A549 (cell line): ENCODE measurements around the gene MACF1. TPM values are rescaled to one million over a fixed set of nuclear protein-coding genes. Genes with fewer than 3 reads are reported as not detected.

ENCODE experiments used
- ATAC-seq, 2 experiments: fragments of 200-7000 bp in 1 of 2; fragments of >200 bp in 1 of 2; cut with Nextera tagmentation in 1 of 2; cut with Tn5 transposase in 1 of 2; 3 replicates each; pipeline versions ENCODE4 v1.8.0 to v1.9.1; 2018 to 2020; ENCODE audit warnings: mild to moderate bottlenecking in 1 of 2, moderate library complexity in 1 of 2
- CTCF ChIA-PET: fragments of 300-600 bp; sonication (Branson Sonifier 250); formaldehyde crosslinking; extraction: SDS; loops from one replicate; lab custom pipeline; 2021; ENCODE audit warnings: antibody characterized with exemption, inconsistent platforms; lab: Yijun Ruan, JAX
- POLR2A ChIA-PET: fragments of 350-600 bp; formaldehyde crosslinking; extraction: SDS; loops from one replicate; lab custom pipeline; 2021; ENCODE audit warnings: antibody characterized with exemption, inconsistent platforms; lab: Yijun Ruan, JAX
- DNase-seq, 2 experiments: peaks; one replicate each; pipeline versions ENCODE4 v3.0.0 to v3.0.0-alpha.2; 2011 to 2016; ENCODE audit warnings: low read depth in 1 of 2, low spot score in 1 of 2
- FAIRE-seq: peaks from 2 replicates; lab custom pipeline; 2011; peaks lifted over from hg19 to GRCh38; lab: Jason Lieb, UNC
- H3K27ac ChIP-seq, 2 experiments: fragments of >200 bp; sonication (Bioruptor Twin); formaldehyde crosslinking; 3 replicates each; pipeline ENCODE4 v1.5.1; 2016 to 2017
- H3K4me1 ChIP-seq: fragments of >200 bp; sonication (Bioruptor Twin); formaldehyde crosslinking; 3 replicates; pipeline ENCODE4 v1.6.1; 2016
- H3K4me2 ChIP-seq: fragments of >200 bp; sonication (Bioruptor Twin); formaldehyde crosslinking; 3 replicates; pipeline ENCODE4 v1.6.1; 2016
- H3K4me3 ChIP-seq: fragments of >200 bp; sonication (Bioruptor Twin); formaldehyde crosslinking; 3 replicates; pipeline ENCODE4 v1.5.1; 2016
- H3K9me3 ChIP-seq: fragments of >200 bp; sonication (Bioruptor Twin); formaldehyde crosslinking; 3 replicates; pipeline ENCODE4 v1.6.1; 2016
- BCL3 ChIP-seq: fragments of >200 bp; sonication (Bioruptor Twin); formaldehyde crosslinking; IDR thresholded peaks from 3 replicates; pipeline ENCODE4 v1.6.1; 2016
- BHLHE40 ChIP-seq: IDR thresholded peaks from 2 replicates; pipeline ENCODE4 v1.6.1; 2012; ENCODE audit warnings: low read depth, low read length, inconsistent platforms
- CBX2 ChIP-seq: fragments of 200-600 bp; sonication (generic); IDR thresholded peaks from 2 replicates; pipeline ENCODE4 v1.6.1; 2016; ENCODE audit warnings: low read depth, mild to moderate bottlenecking, borderline replicate concordance
- CHD4 ChIP-seq: fragments of 200-600 bp; sonication (generic); IDR thresholded peaks from 2 replicates; pipeline ENCODE4 v1.6.1; 2016; ENCODE audit warnings: antibody characterized with exemption, mild to moderate bottlenecking, borderline replicate concordance
- E2F6 ChIP-seq: IDR thresholded peaks from 2 replicates; pipeline ENCODE4 v1.6.1; 2012; ENCODE audit warnings: low read depth, borderline replicate concordance
- EHF ChIP-seq: fragments of 250-450 bp; sonication (Bioruptor Pico); IDR thresholded peaks from 2 replicates; pipeline ENCODE4 v1.5.0; 2020; ENCODE audit warnings: mild to moderate bottlenecking
- EP300 ChIP-seq, 2 experiments: fragments of >200 bp; sonication (Bioruptor Twin); formaldehyde crosslinking; IDR thresholded peaks; 2 replicates in 1 of 2; 3 replicates in 1 of 2; pipeline ENCODE4 v1.6.1; 2016 to 2017
- FOSB ChIP-seq: fragments of 250-450 bp; sonication (Bioruptor Pico); IDR thresholded peaks from 2 replicates; pipeline ENCODE4 v1.5.0; 2020; ENCODE audit warnings: mild to moderate bottlenecking, moderate library complexity
- FOSL2 ChIP-seq, 2 experiments: fragments of 450-650 bp in 1 of 2; fragments of >200 bp in 1 of 2; sonication (Bioruptor Twin) in 1 of 2; formaldehyde crosslinking; IDR thresholded peaks; 2 replicates each; pipeline versions ENCODE4 v1.5.0 to v1.6.1; 2016 to 2020; ENCODE audit warnings: mild to moderate bottlenecking in 1 of 2, moderate library complexity in 1 of 2
- GATA3 ChIP-seq: IDR thresholded peaks from 2 replicates; pipeline ENCODE4 v1.6.1; 2012; ENCODE audit warnings: borderline replicate concordance
- HEYL ChIP-seq: fragments of 250-450 bp; sonication (Bioruptor Pico); IDR thresholded peaks from 2 replicates; pipeline ENCODE4 v1.8.0; 2021; ENCODE audit warnings: mild to moderate bottlenecking, moderate library complexity
- KDM1A ChIP-seq: fragments of 200-600 bp; sonication (generic); IDR thresholded peaks from 2 replicates; pipeline ENCODE4 v1.6.1; 2016; ENCODE audit warnings: low read depth, mild to moderate bottlenecking
- NFE2L2 ChIP-seq: fragments of 150-350 bp; conservative IDR thresholded peaks from 2 replicates; pipeline ENCODE4 v1.6.1; 2014; ENCODE audit warnings: low read length
- NPAS2 ChIP-seq: fragments of 250-450 bp; sonication (Bioruptor Pico); IDR thresholded peaks from 2 replicates; pipeline ENCODE4 v1.8.0; 2022; ENCODE audit warnings: mild to moderate bottlenecking, moderate library complexity, borderline replicate concordance
- NR3C1 ChIP-seq: fragments of >200 bp; sonication (Bioruptor Twin); formaldehyde crosslinking; IDR thresholded peaks from 3 replicates; pipeline ENCODE4 v1.6.1; 2017
- PHF8 ChIP-seq: fragments of 200-600 bp; sonication (generic); IDR thresholded peaks from 2 replicates; pipeline ENCODE4 v1.6.1; 2016; ENCODE audit warnings: low read depth, mild to moderate bottlenecking, antibody characterized with exemption, moderate library complexity, borderline replicate concordance
- RARB ChIP-seq: fragments of 250-450 bp; sonication (Bioruptor Pico); IDR thresholded peaks from 2 replicates; pipeline ENCODE4 v1.8.0; 2021; ENCODE audit warnings: mild to moderate bottlenecking, moderate library complexity
- SMC3 ChIP-seq: fragments of >200 bp; sonication (Bioruptor Twin); formaldehyde crosslinking; IDR thresholded peaks from 3 replicates; pipeline ENCODE4 v1.6.1; 2018; ENCODE audit warnings: inconsistent platforms
- SREBF2 ChIP-seq: fragments of 450-650 bp; IDR thresholded peaks from 2 replicates; pipeline ENCODE4 v1.6.1; 2014; ENCODE audit warnings: mild to moderate bottlenecking, moderate library complexity
- ZSCAN20 ChIP-seq: fragments of 250-450 bp; sonication (Bioruptor Pico); IDR thresholded peaks from 2 replicates; pipeline ENCODE4 v1.8.0; 2022; ENCODE audit warnings: mild to moderate bottlenecking, moderate library complexity
- WGBS: methylation state at CpG from one replicate; pipeline ENCODE4 v1.1.6; 2017; ENCODE audit errors: missing lambda C conversion rate; 5-methylcytosine and 5-hydroxymethylcytosine counted together
- polyA plus RNA-seq, 4 experiments: library from polyadenylated mRNA; depleted of rRNA in 3 of 4; stranded (reverse); fragments of >200 nt; fragmentation: RNase III in 1 of 4; extraction: RNeasy Plus Mini Kit Qiagen cat#74134 plus additional on column Dnase treatment in 1 of 4; gene quantifications; 2 replicates in 3 of 4; 3 replicates in 1 of 4; pipeline ENCODE4 v1.2.3, GENCODE V29; 2011 to 2017
- TF ChIP-seq, protein P1 (sequence below): fragments of 450-650 bp; IDR thresholded peaks from 2 replicates; pipeline ENCODE4 v1.6.1; 2014; ENCODE audit warnings: antibody characterized with exemption
- TF ChIP-seq, protein P2 (sequence below): fragments of >200 bp; sonication (Bioruptor Twin); formaldehyde crosslinking; IDR thresholded peaks from 2 replicates; pipeline ENCODE4 v1.6.1; 2016
- TF ChIP-seq, protein P3 (sequence below): fragments of 250-450 bp; sonication (Bioruptor Pico); IDR thresholded peaks from 2 replicates; pipeline ENCODE4 v1.5.0; 2021; ENCODE audit warnings: mild to moderate bottlenecking, moderate library complexity, borderline replicate concordance

MACF1 gene
- polyA plus RNA-seq, 2 of the 4 experiments (the other 2 are of a cell fraction) = 45.7 to 64.2 TPM

DNA sequence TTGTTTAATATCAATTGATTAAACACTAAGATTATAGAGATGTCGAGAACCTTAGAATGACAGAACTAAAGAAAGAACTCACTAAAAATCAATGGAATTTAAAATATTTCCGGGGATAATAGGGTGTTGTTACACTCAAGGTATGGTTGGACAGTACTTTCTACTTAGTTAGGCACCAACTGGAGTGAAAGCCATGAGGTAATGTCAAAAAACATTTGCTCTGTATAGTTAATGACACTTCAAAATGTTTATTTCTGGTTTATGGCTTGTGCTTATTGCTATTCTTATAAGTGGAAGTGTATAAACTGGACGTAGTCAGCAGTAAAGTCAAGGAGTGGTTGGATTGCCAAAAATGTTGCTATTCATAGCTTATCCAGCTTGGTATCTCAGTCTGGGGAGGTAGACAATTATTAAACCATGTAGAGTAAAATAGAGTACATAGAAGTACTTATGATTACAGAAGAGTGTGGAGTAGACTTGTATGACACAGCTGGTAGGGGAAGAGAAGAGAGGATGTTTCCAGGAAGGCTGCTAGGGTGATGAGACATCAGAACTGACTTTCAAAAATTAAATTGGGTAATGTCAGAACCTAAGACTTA lies 230.4 kb downstream of the MACF1 start:
- no peak overlapping the region for H3K27ac ChIP-seq
- POLR2A ChIA-PET = no interaction called here
- DNase-seq (peak in 1 of 2 experiments; percentile 18), FAIRE-seq (no peak), ATAC-seq (peak; percentile 68 to 73; a peak in 5 of 6 replicates)
- peaks cover 8% of the 10 kb centered on the region; the same call in 1 of the 3 replicates for H3K4me1 ChIP-seq
- TF ChIP-seq KDM1A (no peak), HEYL (CRISPR knock-in tag) (no peak), CHD4 (no peak), EP300 (IDR thresholded peaks at IDR 0.05) (no peak), EHF (no peak), CBX2 (no peak), FOSB (CRISPR knock-in tag) (no peak), PHF8 (no peak), E2F6 (no peak), BHLHE40 (no peak), SMC3 (no peak), GATA3 (no peak)
- TF ChIP-seq, protein P1, sequence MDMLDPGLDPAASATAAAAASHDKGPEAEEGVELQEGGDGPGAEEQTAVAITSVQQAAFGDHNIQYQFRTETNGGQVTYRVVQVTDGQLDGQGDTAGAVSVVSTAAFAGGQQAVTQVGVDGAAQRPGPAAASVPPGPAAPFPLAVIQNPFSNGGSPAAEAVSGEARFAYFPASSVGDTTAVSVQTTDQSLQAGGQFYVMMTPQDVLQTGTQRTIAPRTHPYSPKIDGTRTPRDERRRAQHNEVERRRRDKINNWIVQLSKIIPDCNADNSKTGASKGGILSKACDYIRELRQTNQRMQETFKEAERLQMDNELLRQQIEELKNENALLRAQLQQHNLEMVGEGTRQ = no peak
- TF ChIP-seq, protein P2, sequence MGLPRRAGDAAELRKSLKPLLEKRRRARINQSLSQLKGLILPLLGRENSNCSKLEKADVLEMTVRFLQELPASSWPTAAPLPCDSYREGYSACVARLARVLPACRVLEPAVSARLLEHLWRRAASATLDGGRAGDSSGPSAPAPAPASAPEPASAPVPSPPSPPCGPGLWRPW = no peak
- TF ChIP-seq, protein P3, sequence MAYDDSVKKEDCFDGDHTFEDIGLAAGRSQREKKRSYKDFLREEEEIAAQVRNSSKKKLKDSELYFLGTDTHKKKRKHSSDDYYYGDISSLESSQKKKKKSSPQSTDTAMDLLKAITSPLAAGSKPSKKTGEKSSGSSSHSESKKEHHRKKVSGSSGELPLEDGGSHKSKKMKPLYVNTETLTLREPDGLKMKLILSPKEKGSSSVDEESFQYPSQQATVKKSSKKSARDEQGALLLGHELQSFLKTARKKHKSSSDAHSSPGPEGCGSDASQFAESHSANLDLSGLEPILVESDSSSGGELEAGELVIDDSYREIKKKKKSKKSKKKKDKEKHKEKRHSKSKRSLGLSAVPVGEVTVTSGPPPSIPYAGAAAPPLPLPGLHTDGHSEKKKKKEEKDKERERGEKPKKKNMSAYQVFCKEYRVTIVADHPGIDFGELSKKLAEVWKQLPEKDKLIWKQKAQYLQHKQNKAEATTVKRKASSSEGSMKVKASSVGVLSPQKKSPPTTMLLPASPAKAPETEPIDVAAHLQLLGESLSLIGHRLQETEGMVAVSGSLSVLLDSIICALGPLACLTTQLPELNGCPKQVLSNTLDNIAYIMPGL (CRISPR knock-in tag) = no peak
- no peak overlapping the region for H3K4me3 ChIP-seq
- 66% methylated on average over 3 of the region's 3 CpGs for WGBS
- no peak overlapping the region for H3K4me2 ChIP-seq
- CTCF ChIA-PET = interaction anchor here (2.1 kb wide), 1 partner anchor 24 kb away, joined by 4 read pairs; no protein-coding TSS in a partner anchor
- no peaks in the 10 kb centered on the region for H3K9me3 ChIP-seq

DNA sequence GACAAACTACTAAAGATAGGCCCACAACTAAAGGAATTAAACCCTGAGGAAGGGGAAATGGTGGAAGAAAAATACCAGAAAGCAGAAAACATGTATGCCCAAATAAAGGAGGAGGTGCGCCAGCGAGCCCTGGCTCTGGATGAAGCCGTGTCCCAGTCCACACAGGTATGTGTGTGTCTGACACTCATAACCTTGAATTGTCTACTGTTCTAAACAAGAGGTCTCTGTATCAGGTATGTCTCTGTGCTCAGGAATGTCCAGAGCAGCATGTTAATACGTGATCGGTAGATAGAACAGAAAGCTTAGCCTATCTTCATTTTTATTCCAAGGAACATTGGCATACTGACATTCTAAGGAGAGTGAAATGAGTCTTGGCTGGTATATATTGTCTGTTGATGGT lies 231.1 kb downstream of the MACF1 start:
- 96% methylated on average over 5 of the region's 5 CpGs for WGBS
- Histone ChIP-seq H3K27ac (no peak overlapping the region), H3K4me3 (no peak overlapping the region)
- no peak for TF ChIP-seq SREBF2
- TF ChIP-seq FOSL2 (IDR thresholded peaks at IDR 0.05) = no peak
- TF ChIP-seq FOSL2 (CRISPR knock-in tag; IDR thresholded peaks at IDR 0.05) = no peak
- no peak for TF ChIP-seq NR3C1
- TF ChIP-seq CBX2 = no peak
- TF ChIP-seq ZSCAN20 (CRISPR knock-in tag) = no peak
- TF ChIP-seq NPAS2 (CRISPR knock-in tag) = no peak
- no peak for TF ChIP-seq NFE2L2
- no peak for TF ChIP-seq CHD4
- TF ChIP-seq RARB = no peak
- no peak for TF ChIP-seq BCL3
- TF ChIP-seq, all 56 proteins: peak for 0
- no peak for FAIRE-seq
- ChIA-PET POLR2A (no interaction called here), CTCF (interaction anchor here (2.1 kb wide), 1 partner anchor 25 kb away, joined by 4 read pairs; no protein-coding TSS in a partner anchor)
- Histone ChIP-seq H3K9me3 (no peaks in the 10 kb centered on the region), H3K4me1 (peaks cover 8% of the 10 kb centered on the region; the same call in 1 of the 3 replicates), H3K4me2 (no peak overlapping the region)
- no peak for DNase-seq
- ATAC-seq = no peak
